IPS-18a (cell line): Measurements from ENCODE around the gene AIF1L.

Experiments used
- H3K27ac ChIP-seq: one replicate; pipeline ENCODE4 v1.5.1; 2013; ENCODE audit warnings: low read length
- H3K27me3 ChIP-seq: one replicate; pipeline ENCODE4 v1.6.1; 2013; ENCODE audit warnings: mild to moderate bottlenecking, low read length; ENCODE audit not compliant: control insufficient read depth, insufficient read depth
- H3K36me3 ChIP-seq: one replicate; pipeline ENCODE4 v1.6.1; 2013; ENCODE audit warnings: low read depth, low read length; ENCODE audit not compliant: control insufficient read depth
- H3K4me1 ChIP-seq: one replicate; pipeline ENCODE4 v1.6.1; 2013; ENCODE audit warnings: low read depth, low read length; ENCODE audit not compliant: control insufficient read depth
- H3K4me3 ChIP-seq: one replicate; pipeline ENCODE4 v1.5.1; 2013; ENCODE audit warnings: low read length
- H3K9ac ChIP-seq: one replicate; pipeline ENCODE4 v1.6.1; 2013; ENCODE audit warnings: mild to moderate bottlenecking, low read length, moderate library complexity
- H3K9me3 ChIP-seq: one replicate; pipeline ENCODE4 v1.6.1; 2013; ENCODE audit warnings: low read depth, low read length; ENCODE audit not compliant: control insufficient read depth

AIF1L gene

GRCh38 chr9:131062969-131063368, 33.4 kb upstream of the AIF1L start:
- Histone ChIP-seq H3K9me3 (no peaks in the 10 kb centered on the region), H3K27ac (no peak overlapping the region), H3K27me3 (no peaks in the 10 kb centered on the region), H3K9ac (no peak overlapping the region), H3K4me1 (no peaks in the 10 kb centered on the region), H3K36me3 (no peaks in the 10 kb centered on the region), H3K4me3 (no peak overlapping the region)

DNA sequence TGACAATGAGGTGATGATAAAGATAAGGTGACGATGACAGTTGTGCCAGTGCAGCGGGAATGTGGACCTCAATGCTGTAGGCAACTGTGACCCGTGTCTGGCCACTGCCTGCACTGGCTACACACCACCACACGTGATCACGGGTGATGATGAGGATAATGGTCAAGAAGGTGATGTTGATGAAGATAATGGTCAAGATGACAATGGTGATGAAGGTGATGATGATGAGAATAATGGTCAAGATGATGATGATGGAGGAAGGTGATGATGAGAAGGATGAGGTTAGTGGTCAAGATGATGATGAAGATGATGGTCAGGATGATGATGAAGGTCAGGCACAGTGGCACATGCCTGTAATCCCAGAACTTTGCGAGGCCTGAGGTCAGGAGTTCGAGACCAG, 30.7 kb upstream of the AIF1L start:
- Histone ChIP-seq H3K9me3 (no peaks in the 10 kb centered on the region), H3K4me1 (no peaks in the 10 kb centered on the region), H3K27me3 (no peaks in the 10 kb centered on the region), H3K36me3 (no peaks in the 10 kb centered on the region), H3K4me3 (no peak overlapping the region), H3K27ac (no peak overlapping the region), H3K9ac (no peak overlapping the region)

DNA sequence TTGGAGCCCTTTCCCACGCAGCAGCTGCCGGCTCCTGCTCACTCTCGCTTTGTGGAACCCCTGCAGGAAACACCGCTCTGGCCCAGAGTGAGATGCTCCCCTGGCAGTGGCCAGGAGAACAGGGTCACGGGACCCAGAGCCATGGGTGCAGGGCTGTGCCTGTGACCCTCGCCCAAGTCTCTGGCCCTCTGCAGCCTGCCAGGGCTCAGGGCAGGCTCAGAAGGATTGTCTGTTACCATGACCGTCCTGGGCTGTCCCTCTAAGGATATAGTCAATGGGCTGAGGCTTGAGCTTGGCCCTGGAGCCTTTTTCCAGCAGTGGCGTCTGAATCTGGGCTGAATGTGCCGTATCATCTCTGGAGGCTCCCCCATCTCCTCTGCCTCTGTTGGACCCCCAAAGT, 28.7 kb upstream of the AIF1L start:
- Histone ChIP-seq H3K9ac (no peak overlapping the region), H3K27me3 (no peaks in the 10 kb centered on the region), H3K27ac (no peak overlapping the region), H3K4me1 (no peaks in the 10 kb centered on the region), H3K9me3 (no peaks in the 10 kb centered on the region), H3K4me3 (no peak overlapping the region), H3K36me3 (no peaks in the 10 kb centered on the region)

DNA sequence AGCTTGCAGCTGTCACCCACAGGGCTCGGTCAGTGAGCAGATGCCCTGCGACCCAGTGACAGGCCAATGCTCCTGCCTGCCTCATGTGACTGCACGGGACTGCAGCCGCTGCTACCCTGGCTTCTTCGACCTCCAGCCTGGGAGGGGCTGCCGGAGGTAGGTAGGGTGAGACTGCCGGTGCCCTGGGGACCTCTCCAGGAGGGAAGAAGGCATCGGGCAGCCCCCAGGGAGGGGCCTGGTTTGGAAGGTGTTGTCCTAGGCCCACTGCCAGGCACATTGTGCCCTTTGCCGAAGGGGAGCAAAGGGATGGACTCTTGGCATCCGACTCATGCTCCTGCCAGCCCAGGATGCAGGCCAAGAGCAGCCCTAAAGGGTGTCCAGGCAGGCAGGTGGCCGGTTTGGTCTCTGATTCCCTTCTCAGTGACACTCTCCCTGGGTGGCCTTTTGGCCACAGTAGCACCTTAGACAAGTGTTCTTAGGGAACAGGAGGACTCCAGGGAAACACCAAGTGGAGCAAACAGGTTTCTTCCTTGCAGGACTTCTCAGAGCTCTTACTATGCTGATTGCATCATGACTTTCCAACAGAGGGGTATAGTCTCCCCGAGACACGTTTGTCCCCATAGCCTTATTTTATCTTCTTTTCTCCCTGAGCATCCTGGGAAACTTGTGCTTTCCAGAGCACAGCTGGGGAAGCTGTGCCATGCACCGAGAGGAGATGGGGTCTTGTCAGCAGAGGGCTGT, 28.1 kb upstream of the AIF1L start:
- no peaks in the 10 kb centered on the region for H3K36me3 ChIP-seq
- no peak overlapping the region for H3K9ac ChIP-seq
- H3K4me1 ChIP-seq = no peaks in the 10 kb centered on the region
- H3K27me3 ChIP-seq = no peaks in the 10 kb centered on the region
- H3K27ac ChIP-seq = no peak overlapping the region
- no peaks in the 10 kb centered on the region for H3K9me3 ChIP-seq
- no peak overlapping the region for H3K4me3 ChIP-seq

DNA sequence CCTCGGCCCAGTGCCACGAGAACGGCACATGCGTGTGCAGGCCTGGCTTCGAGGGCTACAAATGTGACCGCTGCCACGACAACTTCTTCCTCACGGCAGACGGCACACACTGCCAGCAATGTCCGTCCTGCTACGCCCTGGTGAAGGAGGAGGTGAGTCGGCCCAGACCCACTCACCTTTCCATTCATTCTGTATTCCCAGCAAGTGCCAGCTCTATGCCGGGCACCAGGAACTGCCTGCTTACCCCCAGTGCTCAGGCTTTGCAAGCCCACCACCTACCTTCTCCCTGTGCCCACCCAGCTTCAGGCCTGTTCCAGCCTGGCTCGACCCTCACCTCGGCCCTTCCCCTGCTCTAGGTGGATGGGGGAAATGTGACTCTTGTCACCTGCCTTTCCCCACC, 26.6 kb upstream of the AIF1L start:
- Histone ChIP-seq H3K4me1 (no peaks in the 10 kb centered on the region), H3K9ac (no peak overlapping the region), H3K36me3 (no peaks in the 10 kb centered on the region), H3K27me3 (no peaks in the 10 kb centered on the region), H3K9me3 (no peaks in the 10 kb centered on the region), H3K27ac (no peak overlapping the region), H3K4me3 (no peak overlapping the region)

DNA sequence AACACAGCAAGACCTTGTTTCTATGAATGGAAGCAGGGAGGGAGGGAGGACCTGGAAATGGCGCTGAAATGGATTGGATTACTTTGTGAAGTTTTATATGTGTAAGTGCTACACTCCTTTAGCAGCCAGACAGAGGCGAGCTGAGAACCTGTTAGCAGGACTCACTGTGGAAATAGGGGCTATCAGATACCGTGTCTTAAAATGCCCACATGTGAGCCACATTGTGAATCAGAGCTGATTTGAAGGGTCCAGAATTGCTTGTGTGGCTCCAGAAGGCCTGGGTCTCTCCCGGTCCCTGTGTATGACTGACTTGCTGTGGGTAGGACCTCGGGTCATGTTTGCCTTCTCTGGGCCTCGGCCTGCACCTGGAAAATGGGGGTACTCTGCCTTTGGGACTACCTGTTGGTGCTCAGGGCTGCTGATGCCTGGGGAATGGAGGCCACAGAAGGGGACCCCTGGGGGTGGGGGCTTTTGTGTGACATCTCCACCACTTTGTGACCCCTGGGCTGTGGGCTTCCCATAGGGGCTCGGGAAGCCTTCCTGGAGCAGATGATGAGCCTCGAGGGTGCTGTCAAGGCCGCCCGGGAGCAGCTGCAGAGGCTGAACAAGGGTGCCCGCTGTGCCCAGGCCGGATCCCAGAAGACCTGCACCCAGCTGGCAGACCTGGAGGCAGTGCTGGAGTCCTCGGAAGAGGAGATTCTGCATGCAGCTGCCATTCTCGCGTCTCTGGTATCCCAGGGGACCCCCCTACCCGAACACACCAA, 24.0 kb upstream of the AIF1L start:
- H3K27ac ChIP-seq = no peak overlapping the region
- no peaks in the 10 kb centered on the region for H3K4me1 ChIP-seq
- H3K4me3 ChIP-seq = no peak overlapping the region
- no peaks in the 10 kb centered on the region for H3K36me3 ChIP-seq
- no peaks in the 10 kb centered on the region for H3K27me3 ChIP-seq
- H3K9me3 ChIP-seq = no peaks in the 10 kb centered on the region
- no peak overlapping the region for H3K9ac ChIP-seq

- no peaks in the 10 kb centered on the region for H3K9me3 ChIP-seq
- H3K27me3 ChIP-seq = no peaks in the 10 kb centered on the region
- no peaks in the 10 kb centered on the region for H3K36me3 ChIP-seq
- no peak overlapping the region for H3K27ac ChIP-seq
- no peaks in the 10 kb centered on the region for H3K4me1 ChIP-seq
- no peak overlapping the region for H3K4me3 ChIP-seq
- H3K9ac ChIP-seq = no peak overlapping the region
Observed at GRCh38 chr9:131072871-131073237, 23.5 kb upstream of the AIF1L start.

GRCh38 chr9:131076347-131077195, 19.8 kb upstream of the AIF1L start:
- Histone ChIP-seq H3K9ac (no peak overlapping the region), H3K4me1 (no peaks in the 10 kb centered on the region), H3K4me3 (no peak overlapping the region), H3K36me3 (no peaks in the 10 kb centered on the region), H3K9me3 (no peaks in the 10 kb centered on the region), H3K27ac (no peak overlapping the region), H3K27me3 (no peaks in the 10 kb centered on the region)

- Histone ChIP-seq H3K27ac (no peak overlapping the region), H3K9ac (no peak overlapping the region), H3K4me1 (no peaks in the 10 kb centered on the region), H3K27me3 (no peaks in the 10 kb centered on the region), H3K9me3 (no peaks in the 10 kb centered on the region), H3K4me3 (no peak overlapping the region), H3K36me3 (no peaks in the 10 kb centered on the region)
Observed at GRCh38 chr9:131078427-131079366, 17.6 kb upstream of the AIF1L start.

- H3K36me3 ChIP-seq = no peaks in the 10 kb centered on the region
- H3K4me1 ChIP-seq = no peaks in the 10 kb centered on the region
- H3K27ac ChIP-seq = no peak overlapping the region
- no peak overlapping the region for H3K9ac ChIP-seq
- no peak overlapping the region for H3K4me3 ChIP-seq
- no peaks in the 10 kb centered on the region for H3K27me3 ChIP-seq
- no peaks in the 10 kb centered on the region for H3K9me3 ChIP-seq
Observed at GRCh38 chr9:131080589-131080988, 15.7 kb upstream of the AIF1L start.

DNA sequence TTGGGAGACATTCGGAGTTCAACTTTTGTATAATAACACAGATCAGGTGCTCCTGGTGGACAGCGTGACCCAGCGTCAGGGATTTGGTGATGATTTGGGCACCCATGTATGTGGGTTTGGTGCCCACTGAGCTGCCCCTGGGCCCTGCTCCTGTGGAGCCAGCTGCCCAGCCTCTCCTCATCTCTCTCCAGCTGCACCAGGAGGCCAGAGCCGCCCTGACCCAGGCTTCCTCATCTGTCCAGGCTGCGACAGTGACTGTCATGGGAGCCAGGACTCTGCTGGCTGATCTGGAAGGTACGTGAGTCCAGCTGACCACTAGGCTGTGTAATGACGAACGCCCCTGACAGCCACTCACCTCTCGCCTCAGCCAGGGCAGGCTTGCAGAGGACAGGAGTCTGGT, 14.5 kb upstream of the AIF1L start:
- no peak overlapping the region for H3K4me3 ChIP-seq
- no peaks in the 10 kb centered on the region for H3K27me3 ChIP-seq
- H3K4me1 ChIP-seq = no peaks in the 10 kb centered on the region
- no peaks in the 10 kb centered on the region for H3K36me3 ChIP-seq
- H3K9me3 ChIP-seq = no peaks in the 10 kb centered on the region
- H3K27ac ChIP-seq = no peak overlapping the region
- H3K9ac ChIP-seq = no peak overlapping the region
